ENCODE measurements around the gene BTG4.
A peak's percentile ranks its signal among the peaks of the same experiment; 100 is the strongest.

The BTG4 gene

GRCh38 chr11:111550258-111550657 is 38.1 kb upstream of the BTG4 start:
- Histone ChIP-seq H3K27ac (no peak overlapping the region), H3K4me1 (no peaks in the 10 kb centered on the region; a peak in 1 of 20 replicates), H3K9me3 (replicated peaks in 1 of 11) (peaks cover 0 to 5% (median 0%) of the 10 kb centered on the region in 11 experiments; a peak in 2 of 22 replicates), H3K4me2 (no peak overlapping the region), H4K20me1 (no peaks in the 10 kb centered on the region), H3K36me3 (no peaks in the 10 kb centered on the region), H3K27me3 (no peaks in the 10 kb centered on the region), H3K4me3 (no peak overlapping the region), H3K9ac (no peak overlapping the region)
- no peak for TF ChIP-seq Cebpa-rat (IDR thresholded peaks at IDR 0.05)

DNA sequence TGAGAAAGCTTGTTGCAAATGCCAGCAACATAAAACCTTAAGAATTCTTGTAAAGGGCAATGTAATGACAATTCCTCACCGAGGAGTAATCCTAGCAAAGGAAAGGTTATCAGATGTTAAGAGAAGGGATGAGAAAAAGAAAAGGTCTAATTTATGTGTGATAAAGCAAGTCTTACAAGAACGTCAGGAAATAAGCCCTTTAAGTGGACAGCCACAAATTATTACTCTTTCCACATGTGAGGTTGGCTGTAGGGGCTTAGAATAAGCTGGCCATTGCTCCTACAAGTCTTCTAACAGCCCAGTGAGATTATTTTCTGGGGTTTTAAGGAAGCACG is 37.6 kb upstream of the BTG4 start:
- TF ChIP-seq Cebpa-rat (IDR thresholded peaks at IDR 0.05), result no peak
- H4K20me1 ChIP-seq, result no peaks in the 10 kb centered on the region
- H3K4me3 ChIP-seq, result no peak overlapping the region
- H3K4me1 ChIP-seq, result no peaks in the 10 kb centered on the region; a peak in 1 of 20 replicates
- no peaks in the 10 kb centered on the region for H3K36me3 ChIP-seq
- H3K27me3 ChIP-seq, result no peaks in the 10 kb centered on the region
- H3K27ac ChIP-seq, result no peak overlapping the region
- H3K4me2 ChIP-seq, result no peak overlapping the region
- H3K9me3 ChIP-seq (replicated peaks in 1 of 11), result 0 out of 22 replicates have a peak, but pooled peaks cover 0 to under 1% (median 0%) of the 10 kb centered on the region in 11 experiments
- H3K9ac ChIP-seq, result no peak overlapping the region

DNA sequence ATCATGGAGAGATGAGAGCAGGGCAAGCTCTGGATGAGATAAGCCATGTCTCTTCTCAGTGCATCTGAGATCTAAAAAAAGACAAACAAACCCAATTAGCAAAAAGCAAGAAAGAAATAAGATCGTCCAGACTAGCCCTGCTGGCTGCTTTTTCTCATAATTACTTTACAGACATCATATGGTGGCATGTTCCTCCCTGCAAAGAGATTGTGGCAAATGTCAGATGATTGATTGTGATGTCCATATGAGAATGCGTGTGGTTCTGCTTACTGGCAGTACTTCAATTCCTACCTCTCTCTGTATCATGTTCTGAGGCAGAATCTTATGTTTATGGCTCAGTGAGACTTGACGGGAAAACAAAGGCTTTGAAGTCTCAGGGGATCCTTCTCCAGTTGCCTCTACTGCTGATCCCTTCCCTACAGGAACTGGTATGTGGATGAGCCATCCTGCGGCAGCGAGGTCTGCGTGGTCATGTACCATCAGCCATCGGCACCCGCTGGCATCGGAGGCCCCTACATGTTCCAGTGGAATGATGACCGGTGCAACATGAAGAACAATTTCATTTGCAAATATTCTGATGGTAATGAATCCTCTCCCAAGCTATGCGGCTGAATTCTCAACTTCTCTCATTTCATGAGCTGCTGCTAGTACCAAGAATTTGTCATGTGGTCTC is 37.1 kb upstream of the BTG4 start:
- H3K36me3 ChIP-seq, result no peaks in the 10 kb centered on the region
- H3K27me3 ChIP-seq, result no peaks in the 10 kb centered on the region
- TF ChIP-seq Cebpa-rat (IDR thresholded peaks at IDR 0.05), result no peak
- H3K4me1 ChIP-seq, result no peaks in the 10 kb centered on the region; a peak in 1 of 20 replicates
- no peak overlapping the region for H3K4me3 ChIP-seq
- no peaks in the 10 kb centered on the region for H3K9me3 ChIP-seq (replicated peaks in 1 of 11)
- no peak overlapping the region for H3K27ac ChIP-seq
- no peak overlapping the region for H3K4me2 ChIP-seq
- H4K20me1 ChIP-seq, result no peaks in the 10 kb centered on the region
- H3K9ac ChIP-seq, result no peak overlapping the region

GRCh38 chr11:111548525-111548924 is 36.3 kb upstream of the BTG4 start:
- 0 out of 22 replicates have a peak, but pooled peaks cover 0 to 5% (median 0%) of the 10 kb centered on the region in 11 experiments for H3K27me3 ChIP-seq
- no peaks in the 10 kb centered on the region for H4K20me1 ChIP-seq
- no peak overlapping the region for H3K4me2 ChIP-seq
- no peak overlapping the region for H3K9ac ChIP-seq
- no peak overlapping the region for H3K4me3 ChIP-seq
- H3K9me3 ChIP-seq (replicated peaks in 1 of 11), result no peaks in the 10 kb centered on the region
- TF ChIP-seq Cebpa-rat (IDR thresholded peaks at IDR 0.05), result no peak
- no peak overlapping the region for H3K27ac ChIP-seq
- no peaks in the 10 kb centered on the region; a peak in 1 of 20 replicates for H3K4me1 ChIP-seq
- H3K36me3 ChIP-seq, result no peaks in the 10 kb centered on the region

DNA sequence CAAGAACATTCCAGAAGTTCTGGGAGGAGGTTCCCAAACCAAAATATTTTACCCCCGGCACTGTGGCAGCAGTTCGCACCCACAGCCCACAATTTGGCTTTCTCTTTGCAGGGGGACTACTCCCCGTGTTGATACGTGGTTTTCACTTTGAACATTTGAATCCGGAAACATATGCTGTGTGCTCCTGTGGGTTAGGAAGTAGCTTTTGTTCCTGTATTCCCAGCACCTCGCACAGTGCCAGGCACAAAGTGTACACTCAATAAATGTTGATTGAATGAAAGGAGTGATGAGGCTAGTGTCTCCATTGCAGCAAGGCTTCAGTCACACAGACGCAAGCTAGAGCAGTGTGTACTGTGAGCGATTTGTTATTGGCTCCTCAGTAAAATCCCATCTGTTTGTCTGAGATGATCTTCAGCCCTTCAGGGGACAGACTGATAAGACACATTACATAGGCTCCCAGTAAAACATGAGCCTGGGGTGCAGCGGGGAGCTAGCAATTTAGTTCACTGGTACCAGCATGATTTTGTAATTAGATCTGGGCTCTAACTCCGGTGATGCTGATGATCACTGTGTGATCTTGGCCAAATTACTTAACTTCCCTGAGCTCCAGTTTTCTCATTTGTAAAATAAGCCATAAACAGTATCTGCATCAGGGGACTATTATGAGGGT is 30.6 kb upstream of the BTG4 start:
- Histone ChIP-seq H3K27ac (no peak overlapping the region), H3K9ac (no peak overlapping the region), H3K27me3 (peaks cover 39 to 59% (median 51%) of the 10 kb centered on the region in 11 experiments), H3K9me3 (replicated peaks in 1 of 11) (peaks cover 6 to 30% (median 18%) of the 10 kb centered on the region in 11 experiments; a peak in 18 of 22 replicates), H3K4me2 (peak overlapping the region in 9 of 11 experiments; percentile 14 to 77 (median 53); a peak in 15 of 22 replicates), H3K4me1 (peaks cover 6 to 30% (median 22%) of the 10 kb centered on the region in 10 experiments; a peak in 19 of 20 replicates), H4K20me1 (no peaks in the 10 kb centered on the region), H3K36me3 (no peaks in the 10 kb centered on the region), H3K4me3 (no peak overlapping the region)
- TF ChIP-seq Cebpa-rat (IDR thresholded peaks at IDR 0.05), result no peak

DNA sequence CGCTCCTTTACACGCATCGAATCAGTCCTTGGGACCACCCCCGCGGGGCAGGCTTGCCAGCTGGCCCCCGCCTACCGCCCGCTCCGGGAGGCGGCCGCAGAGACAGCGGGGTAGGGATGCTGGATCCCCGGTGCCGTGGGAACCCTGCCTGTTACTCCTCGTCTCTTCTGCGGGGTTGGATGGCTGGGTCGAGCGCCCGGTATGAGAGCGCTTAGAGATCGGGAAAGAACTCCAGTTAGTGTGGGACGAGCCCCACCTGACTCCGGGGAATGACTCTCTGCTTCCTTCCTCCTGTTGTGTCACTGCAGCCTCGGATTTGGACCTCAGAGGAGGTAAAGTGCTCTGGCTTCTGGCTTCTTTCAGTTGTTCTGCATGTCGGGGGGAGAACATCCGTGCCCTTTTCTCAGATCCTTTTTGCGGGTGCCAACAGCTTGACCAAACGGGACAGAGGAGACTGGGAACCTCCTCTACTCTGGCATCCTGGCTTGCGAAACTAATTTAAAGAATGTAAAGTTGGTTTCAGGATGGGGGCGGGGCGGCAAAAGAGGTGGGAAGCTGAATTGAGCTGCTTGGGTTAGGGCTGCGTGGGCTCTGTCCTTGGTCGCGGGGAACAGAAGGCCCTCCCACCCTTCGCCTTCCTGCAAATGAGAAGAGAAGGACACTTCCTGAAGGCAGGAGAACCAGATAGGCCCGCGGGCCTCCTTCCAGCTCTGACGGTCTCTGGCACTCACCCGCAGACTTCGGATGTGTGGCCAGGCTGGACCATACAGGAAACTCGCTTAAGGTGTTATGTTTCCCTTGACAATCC is 29.3 kb upstream of the BTG4 start:
- no peak for TF ChIP-seq Cebpa-rat (IDR thresholded peaks at IDR 0.05)
- peaks cover 6 to 30% (median 22%) of the 10 kb centered on the region in 10 experiments; a peak in 19 of 20 replicates for H3K4me1 ChIP-seq
- no peak overlapping the region for H3K9ac ChIP-seq
- no peak overlapping the region for H3K27ac ChIP-seq
- H3K4me3 ChIP-seq, result peak overlapping the region in 8 of 10 experiments; percentile 23 to 58 (median 32); a peak in 12 of 20 replicates
- peaks cover 39 to 59% (median 51%) of the 10 kb centered on the region in 11 experiments for H3K27me3 ChIP-seq
- no peaks in the 10 kb centered on the region for H3K36me3 ChIP-seq
- no peaks in the 10 kb centered on the region for H4K20me1 ChIP-seq
- peak overlapping the region; percentile 24 to 77 (median 55); a peak in 21 of 22 replicates for H3K4me2 ChIP-seq
- peaks cover 6 to 30% (median 18%) of the 10 kb centered on the region in 11 experiments; a peak in 18 of 22 replicates for H3K9me3 ChIP-seq (replicated peaks in 1 of 11)

DNA sequence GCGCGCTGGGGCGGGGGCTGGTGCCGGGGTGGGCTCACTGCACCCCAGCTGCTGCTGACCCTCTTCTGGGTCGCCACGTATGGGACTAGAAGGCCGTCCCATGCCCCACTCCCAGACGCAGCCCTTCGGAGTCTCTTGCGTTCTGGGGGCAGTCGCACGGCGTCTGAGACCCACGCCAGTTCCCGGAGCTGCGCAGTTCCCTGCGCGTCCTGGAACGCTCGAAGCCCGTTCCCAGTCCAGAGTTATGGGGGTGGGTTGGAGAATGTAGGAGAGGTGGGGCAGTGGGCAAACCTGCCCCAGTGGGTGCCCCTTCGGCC is 28.7 kb upstream of the BTG4 start:
- TF ChIP-seq Cebpa-rat (IDR thresholded peaks at IDR 0.05), result no peak
- H4K20me1 ChIP-seq, result no peaks in the 10 kb centered on the region

DNA sequence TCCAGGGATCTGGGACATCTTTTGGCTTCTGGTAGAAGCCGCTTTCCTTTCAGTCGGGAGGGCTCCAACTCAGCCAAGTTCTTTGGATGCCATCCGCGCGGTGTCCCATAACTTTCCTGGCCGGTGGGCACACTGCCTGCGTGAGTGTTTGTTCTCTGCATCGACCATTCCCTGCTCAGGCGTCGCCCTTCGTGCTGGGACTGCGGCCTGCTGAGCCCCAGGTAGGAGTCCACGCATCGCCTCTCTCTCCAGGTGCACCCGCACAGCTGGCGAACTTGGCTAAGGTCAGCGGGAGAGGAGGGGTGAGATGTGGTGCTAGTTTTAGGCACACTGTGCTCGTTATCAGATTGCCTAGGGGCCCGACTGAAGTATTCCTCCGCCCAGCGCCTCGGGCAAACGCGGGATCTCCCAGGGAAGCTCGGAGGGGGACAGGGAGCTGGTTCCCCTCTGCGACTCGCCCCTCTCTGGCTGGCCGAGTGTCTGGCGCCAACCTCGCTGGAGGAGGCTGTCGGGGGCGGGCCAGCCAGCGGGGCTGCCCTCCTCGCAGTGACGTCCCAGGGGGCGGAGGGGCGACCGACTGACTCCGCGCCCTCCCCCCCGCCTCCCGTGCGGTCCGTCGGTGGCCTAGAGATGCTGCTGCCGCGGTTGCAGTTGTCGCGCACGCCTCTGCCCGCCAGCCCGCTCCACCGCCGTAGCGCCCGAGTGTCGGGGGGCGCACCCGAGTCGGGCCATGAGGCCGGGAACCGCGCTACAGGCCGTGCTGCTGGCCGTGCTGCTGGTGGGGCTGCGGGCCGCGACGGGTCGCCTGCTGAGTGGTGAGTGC is 28.1 kb upstream of the BTG4 start, which contains the start of gene LAYN:
TSS of gene LAYN (plus strand) at position 607 of the 823 bp plus-strand sequence. CDS start at position 731, 124 bp downstream.
- Histone ChIP-seq H4K20me1 (no peaks in the 10 kb centered on the region), H3K36me3 (no peaks in the 10 kb centered on the region), H3K4me1 (peaks cover 6 to 30% (median 22%) of the 10 kb centered on the region in 10 experiments; a peak in 19 of 20 replicates), H3K9ac (no peak within 1 kb of the TSS), H3K27ac (no peak within 1 kb of the TSS), H3K27me3 (peaks cover 39 to 59% (median 51%) of the 10 kb centered on the region in 11 experiments), H3K4me3 (peak within 1 kb of the TSS; percentile 4 to 58 (median 32); a peak in 16 of 20 replicates), H3K4me2 (peak within 1 kb of the TSS; percentile 24 to 77 (median 55); a peak in 21 of 22 replicates), H3K9me3 (replicated peaks in 1 of 11) (peaks cover 6 to 30% (median 18%) of the 10 kb centered on the region in 11 experiments; a peak in 18 of 22 replicates)
- TF ChIP-seq Cebpa-rat (IDR thresholded peaks at IDR 0.05), result no peak

More for the DNA sequence above, 28.7 kb upstream of the BTG4 start:
- H3K9ac ChIP-seq, result no peak overlapping the region
- peak overlapping the region; percentile 24 to 77 (median 55); a peak in 21 of 22 replicates for H3K4me2 ChIP-seq
- no peak overlapping the region for H3K27ac ChIP-seq
- peaks cover 6 to 30% (median 18%) of the 10 kb centered on the region in 11 experiments; a peak in 18 of 22 replicates for H3K9me3 ChIP-seq (replicated peaks in 1 of 11)
- no peaks in the 10 kb centered on the region for H3K36me3 ChIP-seq
- H3K27me3 ChIP-seq, result peaks cover 39 to 59% (median 51%) of the 10 kb centered on the region in 11 experiments
- H3K4me3 ChIP-seq, result peak overlapping the region; percentile 4 to 58 (median 32); a peak in 15 of 20 replicates
- peaks cover 6 to 30% (median 22%) of the 10 kb centered on the region in 10 experiments; a peak in 19 of 20 replicates for H3K4me1 ChIP-seq
